B cell (primary cell): ENCODE data around the gene MED26. TPM values are rescaled to one million over a fixed set of nuclear protein-coding genes. Genes with fewer than 3 reads are reported as not detected.

Experiments
- ATAC-seq: fragments of 200-7000 bp; cut with Tn5 transposase; one replicate; pipeline ENCODE4 v1.10.0; 2021; ENCODE audit warnings: low read depth, mild to moderate bottlenecking, moderate number of reproducible peaks, moderate library complexity
- CTCF ChIA-PET: fragments of 350-600 bp; sonication (Branson Sonifier 250); formaldehyde crosslinking; loops from one replicate; lab custom pipeline; 2021; ENCODE audit warnings: antibody characterized with exemption, inconsistent platforms; lab: Charles Lee
- POLR2A ChIA-PET: fragments of 350-600 bp; sonication (Branson Sonifier 250); formaldehyde crosslinking; loops from one replicate; lab custom pipeline; 2021; ENCODE audit warnings: antibody characterized with exemption; lab: Charles Lee
- DNase-seq: peaks from one replicate; pipeline ENCODE4 v3.0.0; 2013
- H2AFZ ChIP-seq: 2 replicates; pipeline ENCODE4 v1.6.1; 2012; ENCODE audit warnings: mild to moderate bottlenecking, low read depth, low read length; ENCODE audit not compliant: insufficient read depth, poor library complexity, severe bottlenecking
- H3K27ac ChIP-seq, 2 donors: 1 replicate in 1 of 2; 2 replicates in 1 of 2; pipeline ENCODE4 v1.5.1; 2012 to 2013; ENCODE audit warnings: low read length in 2 of 2, mild to moderate bottlenecking in 2 of 2, moderate library complexity in 1 of 2
- H3K27me3 ChIP-seq, 4 experiments: fragments of 200-600 bp in 1 of 4; sonication (generic) in 1 of 4; replicated peaks in 1 of 4; 1 replicate in 2 of 4; 2 replicates in 2 of 4; pipeline versions ENCODE4 v1.6.1 to v1.7.0; 2013 to 2016; ENCODE audit warnings: low read length in 3 of 4, mild to moderate bottlenecking in 2 of 4, mixed read lengths in 1 of 4, moderate library complexity in 1 of 4; ENCODE audit not compliant: insufficient read depth in 4 of 4, control insufficient read depth in 3 of 4; ENCODE audit errors: control extremely low read depth in 1 of 4
- H3K36me3 ChIP-seq, 2 experiments: replicated peaks in 1 of 2; 1 replicate in 1 of 2; 2 replicates in 1 of 2; pipeline versions ENCODE4 v1.6.1 to v1.7.1; 2013; ENCODE audit warnings: low read length in 1 of 2; ENCODE audit not compliant: insufficient read depth in 2 of 2, control insufficient read depth in 1 of 2; ENCODE audit errors: control extremely low read depth in 1 of 2, extremely low read depth in 1 of 2
- H3K4me1 ChIP-seq, 2 donors: fragments of 200-600 bp in 1 of 2; sonication (generic) in 1 of 2; 1 replicate in 1 of 2; 2 replicates in 1 of 2; pipeline versions ENCODE4 v1.5.1 to v1.6.1; 2013 to 2017; ENCODE audit warnings: low read length in 2 of 2; ENCODE audit not compliant: control insufficient read depth in 2 of 2, insufficient read depth in 2 of 2
- H3K4me2 ChIP-seq: replicated peaks from 2 replicates; pipeline ENCODE3; 2012; ENCODE audit warnings: mild to moderate bottlenecking, low read depth, low read length; ENCODE audit not compliant: poor library complexity, severe bottlenecking
- H3K4me3 ChIP-seq, 5 experiments: fragments of 200-600 bp in 1 of 5; sonication (generic) in 1 of 5; 1 replicate in 3 of 5; 2 replicates in 2 of 5; pipeline versions ENCODE4 v1.5.1 to v1.7.0; 2011 to 2016; ENCODE audit warnings: low read length in 4 of 5, mild to moderate bottlenecking in 4 of 5, low read depth in 2 of 5, control low read depth in 1 of 5, moderate library complexity in 1 of 5; ENCODE audit not compliant: insufficient read depth in 1 of 5; ENCODE audit errors: control extremely low read depth in 1 of 5, extremely low read depth in 1 of 5
- H3K79me2 ChIP-seq: fragments of 200-600 bp; sonication (generic); one replicate; pipeline ENCODE4 v1.6.0; 2016; ENCODE audit warnings: low read length; ENCODE audit not compliant: control insufficient read depth, insufficient read depth
- H3K9ac ChIP-seq: fragments of 200-600 bp; sonication (generic); 2 replicates; pipeline ENCODE4 v1.6.1; 2017; ENCODE audit warnings: mild to moderate bottlenecking, low read length, moderate library complexity
- H3K9me3 ChIP-seq, 3 donors: one replicate each; pipeline versions ENCODE4 v1.6.1 to v1.7.1; 2013; ENCODE audit warnings: low read length in 2 of 3; ENCODE audit not compliant: control insufficient read depth in 2 of 3, insufficient read depth in 1 of 3; ENCODE audit errors: control extremely low read depth in 1 of 3
- H4K20me1 ChIP-seq: 2 replicates; pipeline ENCODE4 v1.6.0; 2012; ENCODE audit warnings: mild to moderate bottlenecking, low read length; ENCODE audit not compliant: insufficient read depth, control insufficient read depth, poor library complexity, severe bottlenecking
- H3K27ac Mint-ChIP-seq: one replicate; pipeline ENCODE4 v1.8.0; 2021; ENCODE audit warnings: mixed read lengths
- H3K27me3 Mint-ChIP-seq: one replicate; pipeline ENCODE4 v1.8.0; 2021; ENCODE audit warnings: mixed read lengths
- H3K4me1 Mint-ChIP-seq: one replicate; pipeline ENCODE4 v1.8.0; 2021; ENCODE audit warnings: mixed read lengths
- H3K4me3 Mint-ChIP-seq: one replicate; pipeline ENCODE4 v1.8.0; 2021; ENCODE audit warnings: mixed read lengths
- H3K9me3 Mint-ChIP-seq: one replicate; pipeline ENCODE4 v1.8.0; 2022; ENCODE audit warnings: mixed read lengths; ENCODE audit not compliant: insufficient read depth
- CTCF ChIP-seq: fragments of 200-600 bp; IDR thresholded peaks from one replicate; pipeline ENCODE4 v1.8.0; 2022; ENCODE audit warnings: antibody characterized with exemption, mild to moderate bottlenecking
- EZH2 ChIP-seq: IDR thresholded peaks from 2 replicates; pipeline ENCODE4 v1.6.1; 2012; ENCODE audit warnings: borderline replicate concordance, low read depth, mild to moderate bottlenecking, moderate library complexity, low read length; ENCODE audit not compliant: insufficient read depth, poor library complexity, severe bottlenecking
- WGBS: methylation state at CpG from one replicate; pipeline ENCODE4 v1.1.5; 2013; ENCODE audit warnings: missing lambda C conversion rate; ENCODE audit not compliant: insufficient coverage; 5-methylcytosine and 5-hydroxymethylcytosine counted together
- intact Hi-C: fragments of 100-400 bp; cut with micrococcal nuclease; formaldehyde crosslinking; loops from one replicate; pipeline ENCODE4 v1.10.0; 2022
- polyA plus RNA-seq: library from polyadenylated mRNA; depleted of rRNA; stranded (reverse); fragments of >200 nt; gene quantifications from 2 replicates; pipeline ENCODE4 v1.2.3, GENCODE V29; 2012
- total RNA-seq, 2 donors: library from RNA; stranded (reverse); fragments of 120-200 nt in 1 of 2; gene quantifications; 1 replicate in 1 of 2; 2 replicates in 1 of 2; pipeline versions ENCODE4 v1.2.3 to v1.2.4, GENCODE V29; 2013 to 2022

The MED26 gene
- total and polyA plus RNA-seq, 2 donors (not counting 1 experiment from before 2014, with no cell fraction given), result 15.6 to 33.6 TPM

- no peaks in the 10 kb centered on the region for H3K4me1 Mint-ChIP-seq
- 91% methylated on average over 14 of the region's 14 CpGs for WGBS
- DNase-seq (no peak), ATAC-seq (no peak)
- Histone ChIP-seq H3K9me3 (no peaks in the 10 kb centered on the region), H3K36me3 (peaks cover 0 to 93% of the 10 kb centered on the region in 2 experiments), H3K4me1 (no peaks in the 10 kb centered on the region), H3K79me2 (peaks cover 13% of the 10 kb centered on the region), H3K9ac (no peak overlapping the region), H3K4me3 (no peak overlapping the region), H2AFZ (no peak overlapping the region), H3K27ac (no peak overlapping the region), H3K27me3 (no peaks in the 10 kb centered on the region), H4K20me1 (peaks cover 40% of the 10 kb centered on the region), H3K4me2 (no peak overlapping the region)
- no peaks in the 10 kb centered on the region for H3K27me3 Mint-ChIP-seq
- no peak overlapping the region for H3K27ac Mint-ChIP-seq
- CTCF ChIA-PET, result interaction anchor here (0.6 to 1.2 kb wide), 4 partner anchors 86 to 370 kb away, joined by 3 to 5 read pairs (median 3); partner anchors contain the start of gene SMIM7
- no peaks in the 10 kb centered on the region for H3K9me3 Mint-ChIP-seq
- intact Hi-C loops, result no loop called here
- no peak overlapping the region for H3K4me3 Mint-ChIP-seq
- POLR2A ChIA-PET, result no interaction called here
- TF ChIP-seq CTCF, result no peak
- TF ChIP-seq EZH2, result no peak
Observed at GRCh38 chr19:16527334-16527935, 100.6 kb downstream of the MED26 start.

- Mint-ChIP-seq H3K27ac (no peak overlapping the region), H3K9me3 (no peaks in the 10 kb centered on the region), H3K4me1 (no peaks in the 10 kb centered on the region), H3K4me3 (no peak overlapping the region), H3K27me3 (no peaks in the 10 kb centered on the region)
- H4K20me1 ChIP-seq, result peaks cover 25% of the 10 kb centered on the region
- peaks cover 0 to 90% of the 10 kb centered on the region in 2 experiments for H3K36me3 ChIP-seq
- no peaks in the 10 kb centered on the region for H3K4me1 ChIP-seq
- H3K27ac ChIP-seq, result no peak overlapping the region
- no peak overlapping the region for H3K9ac ChIP-seq
- DNase-seq, result peak; percentile 15
- H3K9me3 ChIP-seq, result no peaks in the 10 kb centered on the region
- no peak overlapping the region for H3K4me2 ChIP-seq
- H3K79me2 ChIP-seq, result peaks cover 13% of the 10 kb centered on the region
- WGBS, result 98% methylated on average over 28 of the region's 29 CpGs
- H3K27me3 ChIP-seq, result no peaks in the 10 kb centered on the region
- POLR2A ChIA-PET, result no interaction called here
- no peak overlapping the region for H3K4me3 ChIP-seq
- no peak overlapping the region for H2AFZ ChIP-seq
- no peak for TF ChIP-seq CTCF
- TF ChIP-seq EZH2, result no peak
- intact Hi-C loops, result no loop called here
- ATAC-seq, result no peak
- CTCF ChIA-PET, result no interaction called here
Observed at GRCh38 chr19:16525751-16526481, 102.1 kb downstream of the MED26 start.
